GM23338 (cell line): ENCODE results near the gene FAAH.

Source experiments
- CREB1 ChIP-seq: fragments of 250-450 bp; sonication (Bioruptor Pico); IDR thresholded peaks from 2 replicates; pipeline ENCODE4 v1.5.0; 2020; ENCODE audit warnings: low read depth, mild to moderate bottlenecking, moderate library complexity
- ETS1 ChIP-seq: IDR thresholded peaks from 2 replicates; pipeline ENCODE4 v1.6.1; 2016; ENCODE audit warnings: antibody characterized with exemption
- EZH2 ChIP-seq: fragments of 200-600 bp; sonication (generic); IDR thresholded peaks from one replicate; pipeline ENCODE4 v1.8.0; 2017; ENCODE audit warnings: antibody characterized with exemption, mild to moderate bottlenecking, low read depth; ENCODE audit not compliant: unreplicated experiment
- EZH2phosphoT487 ChIP-seq: fragments of 200-600 bp; sonication (generic); IDR thresholded peaks from one replicate; pipeline ENCODE4 v1.8.1; 2018; ENCODE audit warnings: antibody characterized with exemption; ENCODE audit not compliant: unreplicated experiment
- JUNB ChIP-seq: IDR thresholded peaks from one replicate; pipeline ENCODE4 v1.6.1; 2016; ENCODE audit warnings: antibody characterized with exemption; ENCODE audit not compliant: unreplicated experiment
- NANOG ChIP-seq: IDR thresholded peaks from 2 replicates; pipeline ENCODE4 v1.6.1; 2016; ENCODE audit warnings: antibody characterized with exemption, borderline replicate concordance
- POLR2AphosphoS5 ChIP-seq: IDR thresholded peaks from 2 replicates; pipeline ENCODE4 v1.6.1; 2016; ENCODE audit warnings: antibody characterized with exemption, low read depth
- REST ChIP-seq: IDR thresholded peaks from one replicate; pipeline ENCODE4 v1.6.1; 2018; ENCODE audit warnings: antibody characterized with exemption; ENCODE audit not compliant: unreplicated experiment
- STAT1 ChIP-seq: IDR thresholded peaks from one replicate; pipeline ENCODE4 v1.6.1; 2016; ENCODE audit warnings: antibody characterized with exemption; ENCODE audit not compliant: unreplicated experiment
- ZNF331 ChIP-seq: fragments of 250-450 bp; sonication (Bioruptor Pico); IDR thresholded peaks from 2 replicates; pipeline ENCODE4 v1.5.0; 2020; ENCODE audit warnings: low read depth, mild to moderate bottlenecking, moderate library complexity
- TF ChIP-seq, protein P1 (sequence below), 2 experiments: fragments of 200-600 bp in 1 of 2; sonication (generic) in 1 of 2; conservative IDR thresholded peaks; 2 replicates each; pipeline versions ENCODE4 v1.5.1 to v1.6.1; 2016 to 2017; ENCODE audit warnings: antibody characterized with exemption in 2 of 2, low read depth in 2 of 2, mild to moderate bottlenecking in 2 of 2, moderate library complexity in 1 of 2

- TF ChIP-seq, protein P1, sequence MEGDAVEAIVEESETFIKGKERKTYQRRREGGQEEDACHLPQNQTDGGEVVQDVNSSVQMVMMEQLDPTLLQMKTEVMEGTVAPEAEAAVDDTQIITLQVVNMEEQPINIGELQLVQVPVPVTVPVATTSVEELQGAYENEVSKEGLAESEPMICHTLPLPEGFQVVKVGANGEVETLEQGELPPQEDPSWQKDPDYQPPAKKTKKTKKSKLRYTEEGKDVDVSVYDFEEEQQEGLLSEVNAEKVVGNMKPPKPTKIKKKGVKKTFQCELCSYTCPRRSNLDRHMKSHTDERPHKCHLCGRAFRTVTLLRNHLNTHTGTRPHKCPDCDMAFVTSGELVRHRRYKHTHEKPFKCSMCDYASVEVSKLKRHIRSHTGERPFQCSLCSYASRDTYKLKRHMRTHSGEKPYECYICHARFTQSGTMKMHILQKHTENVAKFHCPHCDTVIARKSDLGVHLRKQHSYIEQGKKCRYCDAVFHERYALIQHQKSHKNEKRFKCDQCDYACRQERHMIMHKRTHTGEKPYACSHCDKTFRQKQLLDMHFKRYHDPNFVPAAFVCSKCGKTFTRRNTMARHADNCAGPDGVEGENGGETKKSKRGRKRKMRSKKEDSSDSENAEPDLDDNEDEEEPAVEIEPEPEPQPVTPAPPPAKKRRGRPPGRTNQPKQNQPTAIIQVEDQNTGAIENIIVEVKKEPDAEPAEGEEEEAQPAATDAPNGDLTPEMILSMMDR (conservative IDR thresholded peaks at IDR 0.05; ENCODE audit: low read depth in 2 of 2), result no peak
- no peak for TF ChIP-seq EZH2
- TF ChIP-seq POLR2AphosphoS5, result no peak
- TF ChIP-seq EZH2phosphoT487, result no peak
- no peak for TF ChIP-seq JUNB
- TF ChIP-seq CREB1 (CRISPR knock-in tag), result no peak
- TF ChIP-seq ETS1, result no peak
- no peak for TF ChIP-seq ZNF331 (CRISPR knock-in tag)
- no peak for TF ChIP-seq STAT1
- no peak for TF ChIP-seq REST
- no peak for TF ChIP-seq NANOG
Measured at GRCh38 chr1:46425726-46426125, 31.6 kb downstream of the FAAH start.
